ENCODE measurements around the gene MCF2L2.

Gene MCF2L2

GRCh38 chr3:183212096-183212495 lies 216.3 kb downstream of the MCF2L2 start:
- ChIA-PET CTCF (no interaction called here), POLR2A (no interaction called here)
- DNase-seq (ENCODE audit: low read depth, low spot score) = no peak
- TF ChIP-seq CTCF (IDR thresholded peaks at IDR 0.05; ENCODE audit: insufficient read depth, low read length, missing control alignments) = no peak
- H3K4me3 ChIP-seq (ENCODE audit: low read depth, low read length) = no peak overlapping the region

- no peak for DNase-seq (ENCODE audit: low read depth, low spot score)
- H3K4me3 ChIP-seq (ENCODE audit: low read depth, low read length) = no peak overlapping the region
- POLR2A ChIA-PET = interaction anchor here (0.6 kb wide), 2 partner anchors 167 to 252 kb away, joined by 3 to 4 read pairs; no protein-coding TSS in a partner anchor
- no peak for TF ChIP-seq CTCF (IDR thresholded peaks at IDR 0.05; ENCODE audit: insufficient read depth, low read length, missing control alignments)
- CTCF ChIA-PET = no interaction called here
Observed at GRCh38 chr3:183211352-183211751, 217.1 kb downstream of the MCF2L2 start.

GRCh38 chr3:183210862-183211341 lies 217.5 kb downstream of the MCF2L2 start:
- H3K4me3 ChIP-seq (ENCODE audit: low read depth, low read length) = no peak overlapping the region
- CTCF ChIA-PET = no interaction called here
- DNase-seq (ENCODE audit: low read depth, low spot score) = no peak
- POLR2A ChIA-PET = interaction anchor here (0.6 kb wide), 1 partner anchor 252 kb away, joined by 4 read pairs; no protein-coding TSS in a partner anchor
- TF ChIP-seq CTCF (IDR thresholded peaks at IDR 0.05; ENCODE audit: insufficient read depth, low read length, missing control alignments) = no peak

- ChIA-PET CTCF (no interaction called here), POLR2A (no interaction called here)
- DNase-seq (ENCODE audit: low read depth, low spot score) = no peak
- no peak for TF ChIP-seq CTCF (IDR thresholded peaks at IDR 0.05; ENCODE audit: insufficient read depth, low read length, missing control alignments)
- H3K4me3 ChIP-seq (ENCODE audit: low read depth, low read length) = no peak overlapping the region
Observed at GRCh38 chr3:183210341-183210740, 218.1 kb downstream of the MCF2L2 start.

GRCh38 chr3:183208800-183209199 lies 219.6 kb downstream of the MCF2L2 start:
- ChIA-PET POLR2A (no interaction called here), CTCF (no interaction called here)
- DNase-seq (ENCODE audit: low read depth, low spot score) = no peak
- H3K4me3 ChIP-seq (ENCODE audit: low read depth, low read length) = no peak overlapping the region
- no peak for TF ChIP-seq CTCF (IDR thresholded peaks at IDR 0.05; ENCODE audit: insufficient read depth, low read length, missing control alignments)

- H3K4me3 ChIP-seq (ENCODE audit: low read depth, low read length) = no peak overlapping the region
- CTCF ChIA-PET = interaction anchor here (1.5 kb wide), 1 partner anchor 24 kb away, joined by 4 read pairs; no protein-coding TSS in a partner anchor
- no peak for TF ChIP-seq CTCF (IDR thresholded peaks at IDR 0.05; ENCODE audit: insufficient read depth, low read length, missing control alignments)
- no peak for DNase-seq (ENCODE audit: low read depth, low spot score)
- POLR2A ChIA-PET = no interaction called here
Observed at GRCh38 chr3:183208260-183208659, 220.2 kb downstream of the MCF2L2 start.
